Mesothelial cell of epicardium (in vitro differentiated cells): ENCODE measurements around the gene SCFD2. TPM values are rescaled to one million over a fixed set of nuclear protein-coding genes. Genes with fewer than 3 reads are reported as not detected.

Source experiments
- DNase-seq, 2 experiments: peaks; one replicate each; pipeline ENCODE4 v3.0.0; 2021; ENCODE audit warnings: low spot score in 2 of 2; ENCODE audit not compliant: unreplicated experiment in 2 of 2
- H3K27ac Mint-ChIP-seq: 2 replicates; pipeline ENCODE4 v1.8.0; 2021; ENCODE audit warnings: mixed read lengths
- H3K27me3 Mint-ChIP-seq: 2 replicates; pipeline ENCODE4 v1.8.0; 2021; ENCODE audit warnings: low read depth, mixed read lengths
- H3K36me3 Mint-ChIP-seq: 2 replicates; pipeline ENCODE4 v1.8.0; 2021; ENCODE audit warnings: mixed read lengths
- H3K4me1 Mint-ChIP-seq: 2 replicates; pipeline ENCODE4 v1.8.0; 2021; ENCODE audit warnings: mixed read lengths
- H3K4me3 Mint-ChIP-seq: 2 replicates; pipeline ENCODE4 v1.8.0; 2021; ENCODE audit warnings: mild to moderate bottlenecking, moderate library complexity, mixed read lengths
- H3K9me3 Mint-ChIP-seq: 2 replicates; pipeline ENCODE4 v1.8.0; 2021; ENCODE audit warnings: mixed read lengths
- total RNA-seq: library from RNA; stranded (reverse); gene quantifications from 3 replicates; pipeline ENCODE4 v1.2.1, GENCODE V29; 2021
- TF ChIP-seq, protein P1 (sequence below): fragments of 200-600 bp; sonication (generic); IDR thresholded peaks from one replicate; pipeline ENCODE4 v1.5.0; 2021; ENCODE audit warnings: antibody characterized with exemption; ENCODE audit not compliant: unreplicated experiment

SCFD2 gene
- total RNA-seq, 1 donor from 2014 or later, result 15.6 TPM

DNA sequence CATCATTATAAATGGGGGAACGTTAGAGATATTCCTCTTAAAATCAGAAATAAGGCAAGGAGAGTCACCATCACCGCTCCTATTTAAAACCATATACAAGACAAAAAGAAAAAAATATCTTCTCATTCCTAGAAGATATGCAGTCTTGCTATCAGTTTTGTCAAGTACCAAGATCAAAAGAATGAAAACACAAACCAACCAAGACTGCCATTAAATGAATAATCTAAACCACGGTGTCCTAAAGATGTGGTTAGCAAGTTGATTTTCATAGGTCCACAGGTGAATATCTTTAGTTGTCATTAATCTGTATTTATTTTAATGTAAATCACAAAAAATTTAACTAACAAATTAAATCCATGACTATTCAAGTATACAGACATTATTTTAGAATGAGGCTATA, 39.3 kb downstream of the SCFD2 start:
- DNase-seq, result no peak
- TF ChIP-seq, protein P1, sequence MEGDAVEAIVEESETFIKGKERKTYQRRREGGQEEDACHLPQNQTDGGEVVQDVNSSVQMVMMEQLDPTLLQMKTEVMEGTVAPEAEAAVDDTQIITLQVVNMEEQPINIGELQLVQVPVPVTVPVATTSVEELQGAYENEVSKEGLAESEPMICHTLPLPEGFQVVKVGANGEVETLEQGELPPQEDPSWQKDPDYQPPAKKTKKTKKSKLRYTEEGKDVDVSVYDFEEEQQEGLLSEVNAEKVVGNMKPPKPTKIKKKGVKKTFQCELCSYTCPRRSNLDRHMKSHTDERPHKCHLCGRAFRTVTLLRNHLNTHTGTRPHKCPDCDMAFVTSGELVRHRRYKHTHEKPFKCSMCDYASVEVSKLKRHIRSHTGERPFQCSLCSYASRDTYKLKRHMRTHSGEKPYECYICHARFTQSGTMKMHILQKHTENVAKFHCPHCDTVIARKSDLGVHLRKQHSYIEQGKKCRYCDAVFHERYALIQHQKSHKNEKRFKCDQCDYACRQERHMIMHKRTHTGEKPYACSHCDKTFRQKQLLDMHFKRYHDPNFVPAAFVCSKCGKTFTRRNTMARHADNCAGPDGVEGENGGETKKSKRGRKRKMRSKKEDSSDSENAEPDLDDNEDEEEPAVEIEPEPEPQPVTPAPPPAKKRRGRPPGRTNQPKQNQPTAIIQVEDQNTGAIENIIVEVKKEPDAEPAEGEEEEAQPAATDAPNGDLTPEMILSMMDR, result no peak
- H3K27ac Mint-ChIP-seq, result no peak overlapping the region
- H3K4me1 Mint-ChIP-seq, result peaks cover 9% of the 10 kb centered on the region
- H3K9me3 Mint-ChIP-seq, result peaks cover 6% of the 10 kb centered on the region
- no peaks in the 10 kb centered on the region for H3K27me3 Mint-ChIP-seq
- no peaks in the 10 kb centered on the region for H3K36me3 Mint-ChIP-seq
- no peak overlapping the region for H3K4me3 Mint-ChIP-seq

DNA sequence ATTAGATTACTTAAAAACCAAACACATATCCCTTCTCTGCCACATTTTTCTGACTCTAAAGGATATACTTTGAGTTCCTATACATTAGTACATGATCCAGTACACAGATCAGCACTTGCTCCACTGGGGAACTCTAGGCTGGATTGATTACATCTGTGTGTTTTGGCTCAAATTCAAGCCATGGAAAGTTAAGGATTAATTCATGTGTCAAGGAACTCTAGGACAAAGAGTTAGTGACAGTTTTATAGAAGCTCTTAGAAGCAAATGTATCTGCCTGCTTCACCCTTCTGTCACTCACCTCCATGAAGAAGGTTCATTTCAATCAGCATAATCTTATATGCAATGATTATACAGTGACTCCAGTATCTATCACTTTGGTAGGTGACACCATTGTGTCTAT, 43.2 kb downstream of the SCFD2 start:
- Mint-ChIP-seq H3K9me3 (no peaks in the 10 kb centered on the region), H3K4me3 (no peak overlapping the region), H3K27me3 (no peaks in the 10 kb centered on the region), H3K27ac (no peak overlapping the region), H3K36me3 (no peaks in the 10 kb centered on the region), H3K4me1 (peaks cover 19% of the 10 kb centered on the region)
- TF ChIP-seq, protein P1, result no peak
- DNase-seq, result no peak

DNA sequence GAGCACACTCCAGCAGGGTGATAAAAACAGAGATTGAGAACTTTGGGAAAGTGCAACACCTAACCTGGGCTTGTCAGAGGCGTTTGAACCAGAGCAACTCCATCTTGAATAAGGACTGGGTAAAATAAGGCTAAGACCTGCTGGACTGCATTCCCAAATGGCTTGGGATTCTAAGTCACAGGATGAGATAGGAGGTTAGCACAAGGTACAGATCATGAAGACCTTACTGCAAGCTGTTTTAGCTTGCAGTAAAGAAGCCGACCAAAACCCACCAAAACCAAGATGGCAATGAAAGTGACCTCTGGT, 43.9 kb downstream of the SCFD2 start:
- TF ChIP-seq, protein P1, result no peak
- H3K27me3 Mint-ChIP-seq, result no peaks in the 10 kb centered on the region
- no peaks in the 10 kb centered on the region for H3K9me3 Mint-ChIP-seq
- no peak overlapping the region for H3K27ac Mint-ChIP-seq
- peaks cover 19% of the 10 kb centered on the region for H3K4me1 Mint-ChIP-seq
- H3K4me3 Mint-ChIP-seq, result no peak overlapping the region
- no peak for DNase-seq
- H3K36me3 Mint-ChIP-seq, result no peaks in the 10 kb centered on the region

DNA sequence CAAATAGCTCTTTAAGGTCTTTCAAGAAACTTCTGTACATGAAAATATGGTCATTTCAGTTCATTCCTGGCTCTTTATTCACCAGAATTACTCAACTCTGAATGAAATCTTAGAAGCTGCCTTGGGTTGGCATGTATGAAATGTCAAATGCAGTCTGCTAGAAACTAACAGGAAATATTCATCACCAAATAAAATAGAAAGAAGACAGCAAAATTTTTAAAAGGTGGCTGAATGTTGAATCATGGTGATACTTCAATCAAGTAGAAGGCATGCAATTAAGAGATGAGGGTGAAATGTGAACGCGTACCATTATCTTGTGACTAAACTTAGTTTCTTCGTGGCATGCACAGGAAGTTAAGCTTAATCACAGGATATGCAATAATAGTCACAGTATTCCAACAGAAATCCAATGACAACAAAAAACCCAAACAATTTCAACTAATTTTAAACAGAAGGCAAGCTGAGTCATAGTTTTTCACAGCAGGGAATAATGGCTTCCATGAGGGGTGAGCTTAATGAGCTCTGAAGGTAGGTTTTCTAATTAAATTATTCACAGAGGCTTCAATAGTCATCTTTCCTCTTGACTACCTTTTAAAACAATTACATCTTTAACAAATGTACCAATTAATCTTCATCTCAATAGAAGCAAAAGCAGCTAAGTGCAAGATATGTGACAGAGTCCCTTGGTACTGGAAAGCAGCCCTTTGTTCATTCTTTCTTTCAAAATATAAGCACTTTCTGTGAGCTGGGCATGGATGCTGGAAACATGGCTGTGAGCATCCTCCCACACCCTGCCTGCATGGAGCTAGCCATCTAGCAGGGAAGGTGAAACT, 44.5 kb downstream of the SCFD2 start:
- Mint-ChIP-seq H3K36me3 (no peaks in the 10 kb centered on the region), H3K4me3 (no peak overlapping the region), H3K9me3 (no peaks in the 10 kb centered on the region), H3K4me1 (peaks cover 19% of the 10 kb centered on the region), H3K27ac (peak overlapping the region; percentile 61), H3K27me3 (no peaks in the 10 kb centered on the region)
- TF ChIP-seq, protein P1, result no peak
- DNase-seq, result no peak

DNA sequence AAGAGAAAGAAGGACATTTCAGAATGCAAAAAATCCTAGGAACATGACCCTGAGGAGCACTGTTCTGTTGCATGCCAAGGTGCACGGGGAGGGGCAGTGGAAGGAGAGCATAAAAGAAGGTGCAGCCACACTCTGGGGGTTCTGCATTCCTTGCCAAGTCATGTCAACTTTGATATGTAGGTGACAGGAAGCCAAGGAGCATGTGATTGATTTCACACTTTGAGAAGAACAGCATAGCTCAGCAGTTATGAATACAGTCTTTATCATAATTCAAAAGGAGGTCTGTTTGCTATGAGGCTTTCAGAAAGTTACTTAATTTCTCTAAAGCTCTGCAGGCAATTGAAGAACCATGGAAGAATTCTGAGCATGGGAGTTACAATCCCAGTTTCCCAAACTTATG, 50.6 kb downstream of the SCFD2 start:
- no peak for DNase-seq

More for the DNA sequence above, 50.6 kb downstream of the SCFD2 start:
- Mint-ChIP-seq H3K27me3 (no peaks in the 10 kb centered on the region), H3K9me3 (no peaks in the 10 kb centered on the region), H3K36me3 (no peaks in the 10 kb centered on the region), H3K4me1 (peaks cover 17% of the 10 kb centered on the region), H3K4me3 (no peak overlapping the region), H3K27ac (peak overlapping the region; percentile 75)
- TF ChIP-seq, protein P1, result no peak
